ENCODE results near the gene RPSA.
"Not testable (repeated sequence)": the region's sequence is repeated elsewhere in the genome, so short reads cannot be mapped to it uniquely, and the experiment has no call there.

RPSA gene

GRCh38 chr3:39406368-39407258, at the start of gene RPSA:
TSS of gene RPSA (plus strand) at chr3:39406720. CDS start at chr3:39407654, 934 bp downstream.
- DNase-seq, result peak; percentile 96

DNA sequence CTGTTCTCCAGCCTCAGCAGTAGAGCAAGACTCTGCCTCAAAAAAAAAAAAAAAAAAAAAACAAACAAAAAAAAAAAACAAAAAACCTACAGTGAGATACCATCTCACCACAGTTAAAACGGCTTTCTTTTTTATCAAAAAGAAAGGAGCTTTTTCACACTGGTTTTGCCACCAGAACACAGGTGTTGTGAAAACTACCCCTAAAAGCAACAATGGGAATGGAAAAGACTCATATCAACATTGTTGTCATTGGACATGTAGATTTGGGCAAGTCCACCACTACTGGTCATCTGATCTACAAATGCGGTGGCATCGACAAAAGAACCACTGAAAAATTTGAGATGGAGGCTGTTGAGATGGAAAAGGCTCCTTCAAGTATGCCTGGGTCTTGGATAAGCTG, 48.2 kb upstream of the RPSA start:
- DNase-seq, result no peak

GRCh38 chr3:39361252-39361927, 45.1 kb upstream of the RPSA start:
- DNase-seq, result peak; percentile 41

GRCh38 chr3:39362192-39362591, 44.3 kb upstream of the RPSA start:
- no peak for DNase-seq

GRCh38 chr3:39362812-39363211, 43.7 kb upstream of the RPSA start:
- DNase-seq, result no peak

DNA sequence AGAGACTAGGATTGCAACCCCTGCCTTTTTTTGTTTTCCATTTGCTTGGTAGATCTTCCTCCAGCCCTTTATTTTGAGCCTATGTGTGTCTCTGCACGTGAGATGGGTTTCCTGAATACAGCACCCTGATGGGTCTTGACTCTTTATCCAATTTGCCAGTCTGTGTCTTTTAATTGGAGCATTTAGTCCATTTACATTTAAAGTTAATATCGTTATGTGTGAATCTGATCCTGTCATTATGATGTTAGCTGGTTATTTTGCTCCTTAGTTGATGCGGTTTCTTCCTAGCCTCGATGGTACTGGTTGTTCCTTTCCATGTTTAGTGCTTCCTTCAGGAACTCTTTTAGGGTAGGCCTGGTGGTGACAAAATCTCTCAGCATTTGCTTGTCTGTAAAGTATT, 36.1 kb upstream of the RPSA start:
- not testable (repeated sequence) for DNase-seq

DNA sequence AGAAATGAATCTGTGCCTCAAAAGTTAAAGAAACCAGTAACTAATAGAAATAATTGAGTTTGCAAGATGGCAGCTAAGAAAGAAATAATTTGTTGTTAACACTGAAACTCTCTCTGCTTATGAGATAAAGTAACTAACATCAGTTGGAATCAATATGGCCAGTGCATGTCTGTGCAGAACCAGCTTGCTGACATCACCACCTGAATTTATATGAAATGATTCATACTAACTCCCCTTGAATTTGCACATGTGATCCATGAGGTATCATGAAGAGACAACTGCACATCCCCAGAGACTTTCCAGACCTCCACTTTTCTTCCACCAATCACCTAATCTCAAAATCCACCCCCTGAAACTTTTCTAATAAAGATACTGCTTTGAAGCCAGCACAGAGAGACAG, 33.7 kb upstream of the RPSA start:
- no peak for DNase-seq

DNA sequence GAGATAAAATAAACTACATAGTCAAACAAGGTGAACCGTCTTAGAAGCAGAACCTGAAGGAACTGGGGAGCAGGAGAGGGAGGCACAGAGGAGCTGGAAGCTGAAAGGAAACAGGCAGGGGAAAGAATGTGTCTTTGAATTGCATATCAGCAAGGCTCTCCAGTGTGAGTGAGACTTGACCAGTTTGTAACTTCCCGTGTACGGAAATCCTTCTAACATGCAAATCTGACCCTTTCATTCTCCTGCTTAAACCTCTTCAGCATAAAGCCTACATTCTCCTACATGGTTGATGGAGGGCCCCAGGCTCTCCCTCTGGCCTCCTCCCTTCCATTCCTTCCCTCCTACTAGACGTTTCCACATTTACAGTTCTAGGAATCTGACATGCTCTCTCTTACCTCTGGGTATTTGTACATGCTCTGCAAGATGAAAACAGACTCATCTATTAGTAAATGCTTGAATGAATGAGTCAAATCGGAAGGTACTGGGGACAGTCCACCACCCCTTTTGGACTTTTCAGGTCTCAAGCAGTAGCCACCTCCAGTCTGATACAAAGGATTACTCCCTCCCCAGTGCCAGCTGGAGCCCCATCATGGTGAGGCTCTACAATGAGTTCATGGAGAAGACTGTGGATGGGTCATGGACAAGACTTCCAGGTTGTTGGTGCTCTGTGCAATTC, 29.4 kb upstream of the RPSA start:
- no peak for DNase-seq

GRCh38 chr3:39378088-39378487, 28.4 kb upstream of the RPSA start:
- no peak for DNase-seq

DNA sequence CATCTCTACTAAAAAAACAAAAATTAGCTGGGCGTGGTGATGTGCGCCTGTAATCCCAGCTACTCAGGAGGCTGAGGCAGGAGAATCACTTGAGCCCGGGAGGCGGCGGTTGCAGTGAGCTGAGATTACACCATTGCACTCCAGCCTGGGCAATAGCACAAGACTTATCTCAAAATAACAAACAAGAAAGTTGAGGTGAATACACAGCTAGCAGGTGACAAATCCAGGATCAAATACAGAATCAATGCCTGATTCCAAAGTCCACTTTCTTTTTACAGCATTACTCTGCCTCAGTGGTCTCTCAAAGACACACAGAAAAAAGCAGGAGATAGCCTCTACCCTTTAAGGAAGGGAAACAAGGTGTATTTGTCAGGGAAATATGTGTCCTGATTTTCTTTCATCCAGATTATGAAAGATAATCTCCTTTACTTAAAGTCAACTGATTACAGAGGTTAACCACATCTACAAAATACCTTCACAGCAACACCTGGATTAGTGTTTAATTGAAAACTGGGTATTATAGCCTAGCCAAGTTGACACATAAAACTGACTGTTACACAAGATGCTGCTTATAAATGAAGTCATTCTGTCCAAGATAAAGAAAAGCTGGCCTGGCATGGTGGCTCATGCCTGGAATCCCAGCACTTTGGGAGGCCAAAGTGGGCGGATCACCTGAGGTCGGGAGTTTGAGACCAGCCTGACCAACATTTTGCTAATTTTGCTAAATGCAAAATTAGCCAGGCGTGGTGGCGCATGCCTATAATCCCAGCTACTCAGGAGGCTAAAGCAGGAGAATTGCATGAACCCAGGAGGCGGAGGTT, 27.4 kb upstream of the RPSA start:
- no peak for DNase-seq

DNA sequence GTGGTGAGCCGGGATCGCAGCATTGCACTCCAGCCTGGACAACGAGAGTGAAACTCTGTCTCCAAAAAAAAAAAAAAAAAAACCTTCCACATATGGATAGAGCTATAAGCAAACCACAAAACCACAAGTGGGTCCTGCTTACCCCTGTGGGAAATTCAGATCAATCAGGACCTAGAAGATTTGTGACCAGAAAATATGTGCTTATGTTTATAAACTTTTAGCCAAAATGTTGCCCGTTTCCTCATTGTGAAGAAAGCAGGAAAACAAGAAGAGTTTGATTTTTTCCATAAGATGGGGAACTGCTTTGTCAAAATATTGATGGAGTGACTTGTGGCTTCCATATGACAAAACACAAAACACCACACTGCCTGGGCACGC, 26.8 kb upstream of the RPSA start:
- DNase-seq, result no peak

GRCh38 chr3:39381432-39381831, 25.1 kb upstream of the RPSA start:
- no peak for DNase-seq

DNA sequence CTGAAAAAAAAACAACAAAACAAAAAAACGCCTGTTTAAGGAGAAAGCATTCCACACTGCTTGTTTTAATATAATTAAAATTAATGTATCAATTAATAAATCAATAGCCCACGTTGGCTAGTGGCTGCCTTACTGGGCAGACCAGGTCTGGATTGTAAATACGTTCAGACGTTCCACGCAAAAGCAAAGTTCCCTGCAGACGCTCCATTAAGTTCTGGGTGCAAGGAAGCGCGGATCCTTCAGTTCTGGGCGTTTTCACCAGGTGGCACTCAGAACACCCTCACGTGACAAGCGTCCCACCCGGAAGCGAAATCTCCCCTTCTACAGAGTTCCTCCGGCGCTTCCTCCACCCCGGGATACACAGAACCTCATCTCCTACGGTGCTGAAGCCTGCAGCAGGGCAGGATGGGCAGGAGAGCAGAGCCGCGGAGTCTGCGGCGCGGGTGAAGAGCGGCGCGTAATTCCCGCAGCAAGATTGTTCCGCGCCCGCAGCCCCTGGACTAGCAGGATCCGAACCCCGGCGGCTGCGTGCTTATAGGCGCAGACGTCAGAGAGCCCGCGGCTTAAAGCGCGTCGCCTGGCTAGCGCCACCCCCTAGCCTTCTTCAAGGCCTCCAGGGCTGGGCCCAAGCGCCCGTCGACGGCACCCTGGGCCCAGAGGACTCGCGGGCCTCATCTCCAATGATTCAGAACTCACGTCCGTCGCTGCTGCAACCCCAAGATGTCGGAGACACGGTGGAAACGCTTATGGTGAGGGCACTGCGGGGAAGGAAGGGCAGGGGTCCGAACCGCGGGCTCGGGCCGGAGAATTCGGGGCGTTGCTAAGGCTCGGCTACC, 23.3 kb upstream of the RPSA start, which contains the start of gene SLC25A38:
TSS of gene SLC25A38 (plus strand) at position 326 of the 836 bp plus-strand sequence. CDS start at position 681, 355 bp downstream.
- DNase-seq, result no peak

DNA sequence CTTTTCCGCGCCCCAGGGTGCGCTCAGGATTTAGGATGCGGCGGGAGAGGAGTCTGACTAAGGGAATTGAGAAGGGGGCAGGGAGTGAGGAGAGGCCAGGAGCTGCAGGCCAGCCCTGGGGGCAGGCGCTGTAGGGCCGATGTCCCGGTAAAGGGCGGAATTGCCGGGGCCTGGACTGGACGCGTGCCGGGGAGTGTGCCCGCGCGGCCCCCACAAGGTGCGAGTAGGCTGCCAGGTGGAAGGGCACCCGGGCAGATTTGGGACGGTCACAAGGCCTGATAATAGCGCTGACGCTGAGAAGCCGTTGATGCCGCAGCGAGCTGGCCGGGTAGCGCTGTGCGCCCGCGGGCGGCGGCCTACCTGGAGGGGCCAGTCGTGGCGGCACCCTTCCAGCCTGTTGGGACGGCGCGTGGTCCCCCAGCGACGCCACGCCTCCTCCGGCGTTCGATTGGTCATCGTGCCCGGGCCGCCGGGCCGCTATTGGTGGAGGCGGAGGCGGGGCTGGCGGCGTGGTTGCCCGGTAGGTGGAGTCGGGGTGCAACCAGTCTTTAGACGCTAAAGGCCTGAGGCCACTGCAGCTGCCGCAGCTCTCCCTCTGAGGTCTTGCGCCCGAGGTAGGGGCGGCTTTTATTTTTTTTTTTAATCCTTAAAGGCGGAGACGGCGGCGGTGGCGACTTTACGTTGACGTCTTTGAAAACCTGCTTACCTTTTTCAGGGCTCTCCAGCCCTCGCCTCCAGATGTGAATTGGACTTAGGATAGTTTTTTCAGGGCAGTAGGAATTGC, 22.4 kb upstream of the RPSA start:
- no peak for DNase-seq

GRCh38 chr3:39384665-39385000, 21.9 kb upstream of the RPSA start:
- DNase-seq, result no peak

- no peak for DNase-seq
Measured at GRCh38 chr3:39385456-39386090, 20.9 kb upstream of the RPSA start.

DNA sequence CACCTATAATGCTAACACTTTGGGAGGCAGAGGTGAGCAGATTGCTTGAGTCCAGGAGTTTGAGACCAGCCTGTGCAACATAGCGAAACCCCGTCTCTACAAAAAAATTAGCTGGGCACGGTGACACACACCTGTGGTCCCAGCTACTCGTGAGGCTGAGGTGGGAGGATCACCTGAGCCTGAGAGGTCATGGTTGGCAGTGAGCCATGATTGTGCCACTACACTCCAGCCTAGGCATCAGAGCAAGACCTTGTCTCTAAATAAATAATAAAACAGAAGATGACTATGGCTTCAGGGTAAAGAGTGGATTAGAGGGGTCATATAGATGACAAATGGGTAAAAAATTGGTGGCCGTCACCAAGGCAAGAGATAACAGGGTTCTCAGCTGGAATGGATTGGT, 20.2 kb upstream of the RPSA start:
- no peak for DNase-seq

GRCh38 chr3:39387411-39387975, 19.0 kb upstream of the RPSA start:
- DNase-seq, result no peak

DNA sequence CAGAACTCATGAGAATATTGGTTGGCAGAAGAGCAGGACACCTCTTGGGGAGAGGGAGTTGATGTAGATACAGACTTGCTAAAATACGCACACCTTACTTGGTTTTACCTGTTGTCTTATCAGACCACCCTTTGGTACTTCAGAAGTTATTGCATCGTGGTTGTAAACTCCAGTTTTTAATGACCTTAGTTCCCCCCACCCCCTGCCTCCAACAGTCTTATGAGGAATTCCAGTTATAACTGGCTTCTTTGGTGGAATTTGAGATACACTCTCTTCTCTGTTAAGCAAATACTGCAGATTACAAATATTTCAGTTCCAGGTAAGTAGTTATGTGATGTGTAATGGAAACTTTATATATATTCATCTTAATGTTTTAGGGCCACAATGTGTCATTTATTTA, 18.4 kb upstream of the RPSA start:
- no peak for DNase-seq

DNA sequence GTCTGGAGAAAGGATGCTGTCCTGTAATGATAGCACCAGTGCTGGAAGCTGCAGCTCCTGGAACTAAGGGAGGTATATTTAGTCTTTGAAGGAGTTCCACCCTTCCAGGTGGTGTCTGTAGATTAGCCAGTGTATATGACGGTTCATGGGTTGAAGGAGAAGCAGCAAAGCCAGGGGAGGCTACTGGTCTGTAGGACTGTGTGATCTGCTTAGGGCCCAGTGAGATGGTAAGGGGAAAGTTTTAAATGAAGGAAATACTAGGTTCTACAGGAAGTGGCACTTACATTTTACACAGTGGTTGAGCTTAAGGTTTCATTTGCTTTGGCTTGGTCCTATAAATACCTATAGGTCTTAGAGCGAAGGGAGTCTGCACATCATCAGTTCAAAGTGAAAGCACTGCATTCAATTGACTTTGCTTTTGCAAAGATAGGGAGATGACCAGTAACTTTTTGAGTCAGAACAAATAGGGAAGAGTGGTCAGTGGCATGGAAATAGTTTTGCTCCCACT, 17.7 kb upstream of the RPSA start:
- DNase-seq, result no peak

Data from GDM1 (cell line).